Sciatic nerve (tissue), 2 donors: ENCODE data around the gene PTPMT1. TPM values are rescaled to one million over a fixed set of nuclear protein-coding genes. Genes with fewer than 3 reads are reported as not detected.

Experiments used
- ATAC-seq: fragments of 200-7000 bp; cut with Tn5 transposase; one replicate; pipeline ENCODE4 v1.9.1; 2020; ENCODE audit warnings: mild to moderate bottlenecking, moderate library complexity
- DNase-seq: peaks from one replicate; pipeline ENCODE4 v3.0.0-alpha.2; 2020; ENCODE audit warnings: low spot score
- intact Hi-C: fragments of 100-400 bp; cut with DNase I; formaldehyde crosslinking; loops from one replicate; pipeline ENCODE4 v1.14.2; 2022
- total RNA-seq: library from RNA; stranded (reverse); fragmentation: NEBNext Ultra II Directional; extraction: Animal tissue kit (Norgen Biotek cat#: 25700); gene quantifications from one replicate; pipeline ENCODE4 v1.2.1, GENCODE V29; 2021
- donor health status: DM: no; HTN: no; CAD: no.
- donor health status: DM: no; HTN: no; CAD: no.

PTPMT1 gene
- total RNA-seq, 1 donor from 2014 or later: 31.3 TPM

DNA sequence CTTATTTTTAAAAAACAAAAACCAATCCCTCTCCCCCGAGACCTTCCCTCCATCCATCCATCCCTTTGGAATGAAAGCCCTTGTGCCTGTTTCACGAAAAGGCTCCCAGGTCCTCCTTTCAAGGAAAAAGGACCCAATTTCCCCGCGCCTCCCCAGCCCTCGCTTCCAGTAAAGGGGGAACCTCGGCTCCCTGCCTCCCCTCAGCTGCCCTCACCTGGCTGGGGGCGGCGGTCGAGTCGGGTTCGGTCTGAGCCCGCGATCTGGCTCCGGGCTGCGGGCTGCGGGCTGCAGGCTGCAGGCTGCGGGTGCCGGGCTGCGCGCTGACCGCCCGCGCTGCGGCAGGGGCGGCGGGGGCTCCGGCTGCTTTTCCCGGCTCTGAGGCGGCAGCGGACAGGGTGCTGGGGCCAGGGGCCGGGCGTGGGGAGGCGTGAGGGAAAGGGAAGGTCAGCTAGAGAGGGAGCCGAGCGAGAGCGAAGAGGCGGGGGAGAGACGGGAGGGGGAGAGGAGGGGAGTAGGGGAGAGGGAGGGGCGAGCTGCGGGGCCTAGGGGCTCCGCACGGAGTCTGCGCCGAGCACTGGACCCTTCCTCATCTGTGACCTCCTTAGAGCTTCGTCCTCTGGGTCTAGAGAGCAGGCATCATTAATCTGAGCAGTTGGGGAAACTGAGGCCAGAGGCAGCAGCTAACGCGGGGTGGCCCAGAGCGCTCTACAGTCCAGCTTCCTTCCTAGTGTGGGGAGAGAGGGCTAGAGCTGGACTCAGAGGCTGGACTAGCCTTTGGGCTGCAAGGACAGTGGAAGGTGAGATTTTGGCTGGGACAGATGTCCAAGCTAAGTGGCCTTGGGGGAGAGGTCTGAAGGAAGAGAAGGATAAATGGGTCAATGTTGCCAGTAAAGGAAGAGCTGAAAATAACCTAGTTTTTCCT, 28.8 kb downstream of the PTPMT1 start, which contains the start of gene C1QTNF4:
C1QTNF4 (minus strand) TSS at position 478 of the 922 bp plus-strand sequence. CDS start 3,601 bp downstream, outside the sequence.
- no peak for ATAC-seq
- intact Hi-C loops: loop anchor here (5.0 kb wide), 1 partner anchor 1437 kb away; no protein-coding TSS in a partner anchor
- DNase-seq: no peak

DNA sequence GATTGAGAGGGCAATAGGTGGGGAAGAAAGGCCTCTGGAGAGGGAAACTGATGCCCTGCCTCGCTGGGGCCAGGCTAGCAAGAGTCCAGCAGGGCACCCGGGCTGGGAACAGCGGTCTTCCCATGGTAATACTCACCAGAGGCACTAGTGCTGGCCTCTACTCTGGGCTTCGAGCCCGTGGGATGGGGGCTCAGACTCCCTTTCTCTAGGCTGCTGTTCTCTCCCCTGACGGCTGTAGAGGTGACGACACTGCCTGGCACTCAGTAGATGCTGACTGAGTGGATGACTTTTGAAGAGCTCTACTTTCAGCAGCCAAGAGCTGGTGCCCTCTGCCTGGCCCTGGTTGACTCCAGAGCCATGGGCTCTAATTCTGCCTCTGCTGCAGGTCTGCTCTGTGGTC, 29.6 kb downstream of the PTPMT1 start:
- DNase-seq: no peak
- intact Hi-C loops: no loop called here
- peak; percentile 4 for ATAC-seq

DNA sequence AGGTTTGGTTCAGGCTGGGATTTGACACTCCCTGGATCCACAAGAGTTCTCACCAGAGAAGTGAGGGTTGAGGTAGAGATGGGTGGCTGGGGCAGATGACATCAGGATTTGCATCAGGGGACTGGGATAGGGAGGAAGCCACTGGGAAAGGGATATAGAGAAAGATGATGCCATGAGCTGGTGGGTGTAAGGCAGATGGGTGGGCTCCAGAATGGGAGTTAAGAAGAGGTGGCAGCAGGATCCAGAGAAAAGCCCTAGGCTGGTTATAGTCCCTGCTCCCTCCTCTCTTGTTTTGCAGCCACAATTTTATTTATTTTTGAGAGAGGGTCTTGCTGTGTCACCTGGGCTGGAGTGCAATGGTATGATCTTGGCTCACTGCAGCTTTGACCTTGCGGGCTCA, 30.6 kb downstream of the PTPMT1 start:
- DNase-seq: no peak
- ATAC-seq: no peak
- intact Hi-C loops: no loop called here

DNA sequence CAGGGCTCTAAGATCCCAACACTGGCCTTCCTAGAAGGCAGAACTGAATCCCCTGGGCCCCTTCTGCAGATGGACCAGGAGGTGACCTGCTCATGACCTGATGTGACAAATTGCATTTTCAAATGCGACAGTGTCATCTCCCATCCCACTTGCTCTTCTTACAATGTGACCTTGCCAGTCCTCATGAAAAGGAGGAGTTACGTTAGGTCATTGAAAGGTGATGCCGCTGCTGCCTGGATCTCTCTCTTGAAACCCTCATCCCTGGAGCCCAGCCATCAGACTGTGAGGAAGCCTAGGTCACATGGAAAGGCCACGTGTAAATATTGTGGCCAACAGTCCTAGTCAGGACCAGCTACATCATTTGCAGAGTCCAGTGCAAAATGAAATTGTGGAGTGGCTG, 34.5 kb downstream of the PTPMT1 start:
- intact Hi-C loops: no loop called here
- ATAC-seq: peak; percentile 44
- no peak for DNase-seq

DNA sequence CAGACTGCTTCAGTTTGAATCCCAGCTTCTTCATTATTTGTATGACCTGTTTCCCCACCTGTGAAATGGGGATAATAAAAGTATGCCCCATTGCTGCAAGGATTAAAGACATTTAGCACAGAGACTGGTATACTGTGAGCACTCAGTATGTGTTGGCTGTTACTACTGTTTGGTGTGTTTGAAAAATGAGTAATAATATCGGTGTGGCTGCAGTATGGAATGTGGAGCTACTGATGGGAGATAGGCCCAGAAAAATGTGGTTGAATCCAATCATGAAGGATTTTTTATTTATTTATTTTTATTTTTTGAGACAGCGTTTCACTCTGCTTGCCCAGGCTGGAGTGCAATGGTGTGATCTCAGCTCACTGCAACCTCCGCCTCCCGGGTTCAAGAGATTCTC, 37.9 kb downstream of the PTPMT1 start:
- DNase-seq (no peak), ATAC-seq (no peak)
- intact Hi-C loops: no loop called here

DNA sequence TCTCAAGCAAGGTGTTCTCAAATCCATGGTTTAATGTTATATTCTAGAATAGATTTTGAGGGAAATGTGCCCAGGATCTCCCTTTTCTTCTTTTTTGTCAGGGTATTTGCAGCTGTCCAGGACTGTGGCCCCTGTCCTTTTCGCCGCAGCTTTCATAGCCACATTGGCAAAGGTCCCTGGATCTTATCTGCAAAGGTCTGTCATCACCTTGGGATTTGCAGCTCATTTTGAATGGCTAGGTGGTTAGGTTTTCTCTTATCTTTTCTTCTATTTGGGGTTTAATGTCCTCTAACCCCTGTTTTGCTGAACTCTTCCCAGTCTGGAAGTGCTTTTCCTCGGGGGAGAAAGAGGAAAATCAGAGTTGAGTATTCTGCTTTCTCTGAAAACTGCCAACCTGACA, 40.5 kb downstream of the PTPMT1 start:
- ATAC-seq: no peak
- intact Hi-C loops: no loop called here
- no peak for DNase-seq

DNA sequence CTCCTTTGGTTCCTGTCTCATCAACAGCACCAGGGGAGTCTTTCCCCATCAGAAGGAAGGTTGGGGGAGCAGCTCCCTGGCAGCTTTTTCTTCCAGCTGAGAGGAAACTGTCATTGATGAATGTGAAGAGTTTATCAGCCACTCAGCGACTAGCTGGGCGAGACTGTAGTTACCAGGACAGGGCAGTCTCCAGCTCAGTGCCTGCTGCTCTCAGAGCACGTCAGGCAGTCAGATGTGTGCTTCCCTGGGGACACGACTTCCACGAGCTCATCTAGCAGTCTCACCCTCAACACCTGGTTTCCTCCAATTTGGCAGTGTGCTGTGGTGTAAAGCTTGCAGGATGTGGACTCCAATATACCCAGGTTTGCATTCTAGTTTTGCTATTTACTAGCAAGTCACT, 41.3 kb downstream of the PTPMT1 start:
- DNase-seq (no peak), ATAC-seq (peak; percentile 70)
- intact Hi-C loops: no loop called here

DNA sequence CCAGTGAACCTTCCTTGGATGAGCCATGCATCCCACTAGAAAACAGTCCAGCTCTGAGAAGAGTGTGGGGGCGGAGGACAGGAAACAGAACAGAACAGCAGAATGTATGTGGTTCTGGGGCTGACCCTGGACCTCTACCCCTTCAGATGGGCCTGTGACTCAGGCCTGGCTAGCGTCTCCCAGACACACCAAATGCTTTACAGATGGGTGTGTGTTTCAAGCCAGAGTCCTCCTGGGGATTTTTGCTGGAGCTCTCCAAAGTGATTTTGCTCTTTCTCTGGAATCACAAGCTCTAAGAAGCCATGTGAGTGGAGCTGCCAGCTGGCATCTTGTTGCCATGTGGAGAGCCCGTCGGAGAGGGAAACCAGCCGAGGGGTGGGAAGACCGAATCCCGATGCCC, 42.0 kb downstream of the PTPMT1 start:
- intact Hi-C loops: no loop called here
- DNase-seq (no peak), ATAC-seq (peak; percentile 91)

DNA sequence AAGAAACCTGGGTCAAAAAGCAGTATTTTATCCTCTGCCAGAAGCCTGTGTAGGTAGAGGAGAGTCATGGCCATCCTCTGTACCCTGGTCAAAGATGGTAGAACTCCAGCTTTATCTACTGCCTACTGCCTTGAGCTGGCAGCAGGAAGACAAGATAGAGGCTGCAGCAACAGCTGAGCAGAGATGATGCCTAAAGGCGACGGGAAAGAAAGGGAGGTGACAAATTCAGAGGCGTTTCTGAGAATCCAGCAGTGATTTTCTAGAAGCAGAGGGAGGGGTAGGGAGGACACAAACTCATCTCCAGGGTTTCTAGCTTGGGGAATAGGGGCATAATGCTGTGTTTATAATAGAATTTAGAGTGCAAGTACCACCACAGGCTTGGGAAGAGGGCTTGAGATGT, 44.3 kb downstream of the PTPMT1 start:
- intact Hi-C loops: no loop called here
- ATAC-seq (no peak), DNase-seq (no peak)

DNA sequence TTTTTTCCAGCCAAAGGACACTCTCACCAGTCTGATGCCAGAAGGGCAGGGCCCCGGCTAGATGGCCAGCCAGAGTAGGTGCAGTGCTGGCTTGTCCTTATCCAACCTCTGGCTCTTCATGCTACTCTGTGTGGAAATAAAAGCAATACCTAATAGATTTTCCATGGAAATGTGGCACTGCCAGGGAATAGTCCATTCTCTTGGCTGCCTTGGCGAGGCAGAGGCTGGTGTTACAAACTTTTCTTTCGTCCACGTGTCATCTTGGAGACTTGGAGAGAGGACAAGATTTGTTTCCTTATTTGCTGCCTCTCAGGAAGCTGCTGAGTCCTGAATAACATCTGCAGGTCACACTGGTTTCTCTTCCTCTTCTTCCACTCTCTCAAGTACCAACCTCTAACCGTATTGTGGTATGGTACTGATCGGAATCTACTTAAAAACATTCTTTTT, 46.0 kb downstream of the PTPMT1 start:
- intact Hi-C loops: no loop called here
- DNase-seq: no peak
- ATAC-seq: peak; percentile 48

DNA sequence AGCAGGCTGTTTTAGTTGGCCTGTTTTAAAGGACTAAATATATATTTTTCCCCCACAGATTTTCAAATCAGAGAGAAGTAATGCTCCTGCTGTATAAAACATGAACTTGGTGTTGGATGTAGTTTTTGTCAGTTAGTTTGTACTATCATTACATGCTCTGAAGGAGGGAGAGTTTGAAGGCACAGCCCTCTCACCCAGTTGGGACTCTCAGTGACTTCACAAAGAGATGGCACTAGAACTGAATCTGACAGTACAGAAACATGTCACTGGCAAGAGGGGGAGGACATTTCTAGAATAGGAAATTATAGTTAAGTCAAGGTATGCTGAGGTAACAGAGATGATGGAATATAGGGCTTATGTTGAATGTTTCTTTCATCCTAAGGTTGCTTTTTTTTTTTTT, 49.9 kb downstream of the PTPMT1 start:
- intact Hi-C loops: no loop called here
- DNase-seq: no peak
- no peak for ATAC-seq

DNA sequence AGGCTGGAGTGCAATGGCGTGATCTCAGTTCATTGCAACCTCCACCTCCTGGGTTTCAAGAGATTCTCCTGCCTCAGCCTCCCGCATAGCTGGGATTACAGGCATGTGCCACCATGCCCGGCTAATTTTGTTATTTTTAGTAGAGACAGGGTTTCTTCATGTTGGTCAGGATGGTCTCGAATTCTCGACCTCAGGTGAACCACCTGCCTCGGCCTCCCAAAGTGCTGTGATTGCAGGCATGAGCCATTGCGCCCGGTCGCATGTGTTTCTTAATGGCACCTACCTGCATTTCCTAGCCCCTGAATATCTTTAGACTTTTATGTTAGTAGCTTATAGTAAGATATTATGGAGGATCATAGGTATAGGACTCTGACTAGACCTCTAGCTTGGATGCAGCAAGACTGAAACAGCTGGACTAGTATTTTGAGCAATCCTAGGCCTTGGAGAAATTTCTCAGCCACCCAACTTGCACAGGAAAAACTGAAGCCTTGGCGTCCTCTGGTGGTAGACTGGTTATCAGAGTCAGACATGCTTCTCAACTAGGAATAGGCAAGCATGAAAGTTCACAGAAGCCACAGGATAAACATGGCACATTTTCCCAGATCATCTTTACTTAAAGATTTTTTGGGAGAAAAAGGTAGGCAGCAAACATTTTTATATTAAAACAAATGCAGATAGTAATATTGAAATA, 51.5 kb downstream of the PTPMT1 start:
- peak; percentile 72 for DNase-seq
- ATAC-seq: peak; percentile 93
- intact Hi-C loops: no loop called here

DNA sequence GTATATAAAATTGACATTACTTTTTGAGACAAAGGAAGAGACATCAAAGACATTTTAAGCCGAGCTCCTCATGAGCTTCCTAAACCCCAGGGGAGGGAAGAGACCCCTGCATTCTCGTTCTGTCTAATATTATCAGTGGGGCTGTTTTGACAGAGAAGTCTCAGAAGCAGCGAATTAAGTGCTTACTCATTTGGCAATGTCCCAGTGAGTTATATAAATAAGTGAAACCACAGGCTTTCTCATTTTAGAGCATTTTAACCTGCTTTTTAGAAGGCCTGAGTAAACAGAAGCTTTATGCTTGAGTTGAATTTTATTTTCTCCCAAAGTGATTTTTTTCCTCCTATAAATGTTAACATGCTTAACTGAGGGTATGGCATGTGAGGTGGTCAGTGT, 52.0 kb downstream of the PTPMT1 start:
- ATAC-seq: no peak
- DNase-seq: no peak
- intact Hi-C loops: no loop called here

DNA sequence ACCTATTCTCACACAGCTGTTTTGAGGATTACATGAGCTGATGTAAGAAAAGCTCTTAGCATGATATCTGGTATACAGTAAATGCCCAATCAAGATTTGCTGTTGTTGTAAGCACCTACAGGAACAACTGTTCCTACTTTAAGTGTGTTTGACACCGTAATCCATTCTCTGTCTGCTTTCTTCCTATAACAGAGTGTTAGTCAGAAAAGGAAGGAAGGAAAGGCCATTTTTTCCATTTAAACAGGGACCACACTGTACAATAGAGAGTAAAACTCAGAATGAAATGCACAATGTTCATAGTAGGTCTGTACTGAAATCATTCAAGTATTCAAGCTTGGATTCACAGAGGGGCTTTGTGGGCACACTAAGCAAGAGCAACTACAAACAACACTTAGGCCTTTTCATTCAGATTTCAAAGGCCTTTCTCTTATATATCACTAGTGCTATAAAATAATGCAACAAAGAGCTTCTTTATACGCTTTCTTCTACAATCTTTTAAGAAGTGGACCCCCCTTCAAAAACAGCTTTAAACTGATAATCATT, 55.5 kb downstream of the PTPMT1 start:
- DNase-seq (no peak), ATAC-seq (no peak)
- intact Hi-C loops: no loop called here

Other genes with a start within 250 kb of the PTPMT1 start
- gene MYBPC3, start 212.9 kb upstream of the PTPMT1 start, total RNA-seq: 0.53 TPM
- gene SPI1, start 187.1 kb upstream of the PTPMT1 start, total RNA-seq: 47.0 TPM
- gene SLC39A13, start 157.0 kb upstream of the PTPMT1 start, total RNA-seq: 55.5 TPM
- gene PSMC3, start 139.2 kb upstream of the PTPMT1 start, total RNA-seq: 97.5 TPM
- 4.9 TPM for gene RAPSN, start 116.5 kb upstream of the PTPMT1 start, total RNA-seq
- 113 TPM for gene CELF1, start 12.5 kb upstream of the PTPMT1 start, total RNA-seq
- gene KBTBD4, start 13.4 kb downstream of the PTPMT1 start, total RNA-seq: 12.5 TPM
- 46.0 TPM for gene NDUFS3, start 13.5 kb downstream of the PTPMT1 start, total RNA-seq
- gene FAM180B, start 21.1 kb downstream of the PTPMT1 start, total RNA-seq: 3.0 TPM
- gene C1QTNF4, start 28.8 kb downstream of the PTPMT1 start, total RNA-seq: 5.0 TPM
- 41.4 TPM for gene MTCH2, start 77.0 kb downstream of the PTPMT1 start, total RNA-seq
- 1.8 TPM for gene AGBL2, start 149.8 kb downstream of the PTPMT1 start, total RNA-seq
- gene FNBP4, start 201.7 kb downstream of the PTPMT1 start, total RNA-seq: 153 TPM